ENCODE data around the gene HNRNPDL.

Gene HNRNPDL

GRCh38 chr4:82439088-82439487 lies 8.8 kb upstream of the HNRNPDL start:
- CTCF ChIA-PET, result interaction anchor here (0.6 to 1.1 kb wide), 2 partner anchors 10 to 12 kb away, joined by 3 to 9 read pairs; no protein-coding TSS in a partner anchor
- peaks cover 0 to 8% of the 10 kb centered on the region in 2 experiments; a peak in 2 of 3 replicates for H3K36me3 ChIP-seq (ENCODE audit: control insufficient read depth in 2 of 2, insufficient read depth in 1 of 2, low read length in 2 of 2)
- no peak overlapping the region for H3K27ac ChIP-seq (ENCODE audit: extremely low read depth, low read depth, low read length)
- H3K4me1 ChIP-seq (ENCODE audit: control insufficient read depth, insufficient read depth, low read length), result no peaks in the 10 kb centered on the region
- H3K9me3 ChIP-seq (ENCODE audit: control insufficient read depth, insufficient read depth, low read depth, low read length), result no peaks in the 10 kb centered on the region
- TF ChIP-seq HIC1 (tag by site-specific recombination; IDR thresholded peaks at IDR 0.05), result no peak
- 0 out of 2 replicates have a peak, but pooled peaks have one; percentile 12 for TF ChIP-seq PRDM10 (tag by site-specific recombination; IDR thresholded peaks at IDR 0.05)
- no peak overlapping the region for H3K4me3 ChIP-seq (ENCODE audit: low read depth, low read length)
- POLR2A ChIA-PET, result no interaction called here

- POLR2A ChIA-PET, result interaction anchor here (1.1 to 1.6 kb wide), 2 partner anchors 8 to 63 kb away, joined by 6 to 7 read pairs; partner anchors contain the start of gene HNRNPD
Measured at GRCh38 chr4:82437285-82438005, 7.2 kb upstream of the HNRNPDL start.

More at GRCh38 chr4:82437285-82438005, 7.2 kb upstream of the HNRNPDL start:
- TF ChIP-seq ZSCAN5A (tag by site-specific recombination; IDR thresholded peaks at IDR 0.05), result no peak
- TF ChIP-seq ZNF600 (tag by site-specific recombination; IDR thresholded peaks at IDR 0.05), result peak; percentile 99
- peak; percentile 59; the same call in 1 of the 2 replicates for TF ChIP-seq ZBTB17 (tag by site-specific recombination; IDR thresholded peaks at IDR 0.05)
- no peak for TF ChIP-seq ZNF510 (tag by site-specific recombination; IDR thresholded peaks at IDR 0.05; ENCODE audit: insufficient replicate concordance)
- TF ChIP-seq TRIM28 (IDR thresholded peaks at IDR 0.05; ENCODE audit: borderline replicate concordance, low read length), result 0 out of 2 replicates have a peak, but pooled peaks have one; percentile 59
- TF ChIP-seq ZFHX2 (tag by site-specific recombination; conservative IDR thresholded peaks at IDR 0.05), result 0 out of 2 replicates have a peak, but pooled peaks have one; percentile 12
- 0 out of 2 replicates have a peak, but pooled peaks have one; percentile 44 for TF ChIP-seq ZBTB44 (tag by site-specific recombination; IDR thresholded peaks at IDR 0.05)
- peak; percentile 79 for TF ChIP-seq ZIC2 (tag by site-specific recombination; IDR thresholded peaks at IDR 0.05)
- H3K4me1 ChIP-seq (ENCODE audit: control insufficient read depth, insufficient read depth, low read length), result no peaks in the 10 kb centered on the region
- peaks cover 0 to 13% of the 10 kb centered on the region in 2 experiments; a peak in 2 of 3 replicates for H3K36me3 ChIP-seq (ENCODE audit: control insufficient read depth in 2 of 2, insufficient read depth in 1 of 2, low read length in 2 of 2)
- no peak overlapping the region for H3K4me3 ChIP-seq (ENCODE audit: low read depth, low read length)
- H3K27ac ChIP-seq (ENCODE audit: extremely low read depth, low read depth, low read length), result no peak overlapping the region
- H3K9me3 ChIP-seq (ENCODE audit: control insufficient read depth, insufficient read depth, low read depth, low read length), result no peaks in the 10 kb centered on the region
- CTCF ChIA-PET, result no interaction called here

Data from HEK293 (cell line).